Brain microvascular endothelial cell (primary cell): ENCODE measurements around the gene MED16.

ENCODE experiments used
- DNase-seq: peaks from one replicate; pipeline ENCODE4 v3.0.0-alpha.2; 2020
- H3K27ac ChIP-seq: fragments of 250-450 bp; sonication (Bioruptor Pico); 2 replicates; pipeline ENCODE4 v1.5.1; 2020; ENCODE audit warnings: mild to moderate bottlenecking, moderate library complexity
- H3K27me3 ChIP-seq: fragments of 250-450 bp; sonication (Bioruptor Pico); replicated peaks from 2 replicates; pipeline ENCODE4 v1.5.1; 2020; ENCODE audit warnings: mild to moderate bottlenecking
- H3K36me3 ChIP-seq: fragments of 250-450 bp; sonication (Bioruptor Pico); replicated peaks from 2 replicates; pipeline ENCODE4 v1.5.1; 2020; ENCODE audit warnings: mild to moderate bottlenecking
- H3K4me3 ChIP-seq: 2 replicates; pipeline ENCODE4 v1.5.1; 2011; ENCODE audit warnings: low read depth, mild to moderate bottlenecking, control low read depth, low read length, moderate library complexity
- CTCF ChIP-seq: IDR thresholded peaks from 2 replicates; pipeline ENCODE4 v1.5.1; 2011; ENCODE audit warnings: low read depth, mild to moderate bottlenecking, moderate library complexity, low read length, control low read depth, inconsistent platforms; ENCODE audit errors: missing control alignments
- in situ Hi-C: cut with HindIII; loops from 2 replicates; pipeline ENCODE4 v1.10.0; 2017; ENCODE audit warnings: low sequenced_read_pairs, low pct_ligation_motif_present

Gene MED16

GRCh38 chr19:831407-832369 is 61.3 kb downstream of the MED16 start:
- Histone ChIP-seq H3K27ac (no peak overlapping the region), H3K4me3 (no peak overlapping the region), H3K27me3 (no peaks in the 10 kb centered on the region), H3K36me3 (no peaks in the 10 kb centered on the region)
- in situ Hi-C loops, result no loop called here
- no peak for DNase-seq
- no peak for TF ChIP-seq CTCF

GRCh38 chr19:829129-829758 is 63.7 kb downstream of the MED16 start:
- Histone ChIP-seq H3K27me3 (no peaks in the 10 kb centered on the region), H3K36me3 (no peaks in the 10 kb centered on the region), H3K4me3 (no peak overlapping the region), H3K27ac (no peak overlapping the region)
- DNase-seq, result no peak
- in situ Hi-C loops, result no loop called here
- TF ChIP-seq CTCF, result no peak

- Histone ChIP-seq H3K27ac (no peak within 1 kb of the TSS), H3K27me3 (no peaks in the 10 kb centered on the region), H3K4me3 (no peak within 1 kb of the TSS), H3K36me3 (no peaks in the 10 kb centered on the region)
- TF ChIP-seq CTCF, result no peak
- in situ Hi-C loops, result no loop called here
- DNase-seq, result no peak
Observed at GRCh38 chr19:827710-828321, 65.2 kb downstream of the MED16 start, which contains the start of gene AZU1. TSS of gene AZU1 (plus strand) at chr19:827837. CDS start at chr19:827847, 10 bp downstream.

GRCh38 chr19:827314-827709 is 65.7 kb downstream of the MED16 start:
- DNase-seq, result no peak
- Histone ChIP-seq H3K36me3 (no peaks in the 10 kb centered on the region), H3K27me3 (no peaks in the 10 kb centered on the region), H3K27ac (no peak overlapping the region), H3K4me3 (no peak overlapping the region)
- in situ Hi-C loops, result no loop called here
- no peak for TF ChIP-seq CTCF

- no peaks in the 10 kb centered on the region for H3K36me3 ChIP-seq
- in situ Hi-C loops, result no loop called here
- H3K4me3 ChIP-seq, result no peak overlapping the region
- no peak overlapping the region for H3K27ac ChIP-seq
- H3K27me3 ChIP-seq, result peaks cover 2% of the 10 kb centered on the region
- no peak for TF ChIP-seq CTCF
- DNase-seq, result no peak
Observed at GRCh38 chr19:825897-826644, 66.9 kb downstream of the MED16 start.
